GM18870 (cell line): ENCODE results near the gene TEX22.

Source experiments
- ATAC-seq: cut with Tn5 transposase; IDR thresholded peaks from one replicate; pipeline ENCODE4 v1.9.1; 2021; ENCODE audit warnings: moderate library complexity; ENCODE audit not compliant: unreplicated experiment

The TEX22 gene

DNA sequence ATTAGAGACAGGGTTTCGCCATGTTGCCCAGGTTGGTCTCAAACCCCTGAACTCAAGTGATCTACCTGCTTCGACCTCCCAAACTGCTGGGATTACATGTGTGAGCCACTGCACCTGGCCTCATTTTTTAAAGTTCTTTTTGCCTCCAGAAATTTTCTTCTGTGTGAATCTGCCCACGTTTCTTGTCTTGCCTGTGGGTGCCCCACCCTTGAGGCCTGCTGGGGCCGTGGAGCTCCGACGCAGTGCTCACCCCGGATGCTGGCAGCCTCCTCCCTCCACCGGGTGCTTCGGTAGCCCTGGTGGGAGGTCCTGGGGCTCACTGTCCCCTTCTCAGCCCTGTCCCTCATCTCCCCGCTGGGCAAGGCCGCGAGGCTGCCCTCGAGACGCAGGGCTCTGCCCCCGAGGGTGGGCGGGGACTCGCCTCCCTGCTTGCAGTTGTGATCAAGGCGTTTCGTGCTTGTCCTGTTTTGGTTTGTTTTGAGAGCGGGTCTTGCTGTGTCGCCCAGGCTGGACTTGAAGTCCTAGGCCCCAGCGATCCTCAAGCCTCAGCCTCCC is 56.8 kb downstream of the TEX22 start:
- no peak for ATAC-seq

DNA sequence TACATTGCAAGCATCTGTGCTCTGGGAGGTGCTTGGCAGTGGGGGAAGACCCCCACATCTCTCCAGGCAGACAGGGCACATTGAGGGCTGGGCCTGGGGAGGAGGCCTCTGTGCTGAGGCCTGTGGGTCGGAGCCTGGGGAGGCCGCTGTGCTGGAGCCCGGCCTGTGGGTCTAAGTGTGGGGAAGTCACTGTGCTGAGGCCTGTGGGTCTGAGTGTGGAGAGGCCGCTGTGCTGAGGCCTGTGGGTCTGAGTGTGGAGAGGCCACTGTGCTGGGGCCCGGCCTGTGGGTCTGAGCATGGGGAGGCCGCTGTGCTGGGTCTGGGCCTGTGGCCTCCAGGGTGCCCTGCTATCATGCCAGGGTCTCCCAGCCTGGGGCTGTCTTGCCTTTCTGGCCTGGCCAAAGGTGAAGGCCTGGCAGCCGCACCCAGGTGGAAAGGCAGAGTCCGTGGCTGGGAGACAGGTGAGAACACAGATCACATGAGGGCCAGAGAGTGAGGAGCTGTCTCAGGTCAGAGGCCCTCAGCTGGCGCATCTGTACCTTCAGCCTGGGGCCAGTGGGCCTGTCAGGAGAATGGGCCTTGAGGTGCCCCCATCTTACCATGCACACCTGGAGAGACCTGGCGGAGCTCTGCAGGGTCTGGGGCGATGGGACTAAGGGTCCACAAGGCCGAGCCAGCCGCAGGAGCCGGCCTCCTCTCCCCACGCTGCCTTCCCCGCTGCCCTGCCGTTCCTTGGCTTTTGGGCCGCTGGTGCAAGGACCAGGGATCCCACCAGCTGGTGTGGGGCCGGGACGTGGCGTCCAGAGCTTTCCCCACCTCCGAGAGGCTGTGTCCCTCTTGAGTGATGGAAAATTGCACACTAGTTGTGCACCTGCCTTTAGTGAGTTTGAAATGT is 57.7 kb downstream of the TEX22 start:
- ATAC-seq, result no peak

DNA sequence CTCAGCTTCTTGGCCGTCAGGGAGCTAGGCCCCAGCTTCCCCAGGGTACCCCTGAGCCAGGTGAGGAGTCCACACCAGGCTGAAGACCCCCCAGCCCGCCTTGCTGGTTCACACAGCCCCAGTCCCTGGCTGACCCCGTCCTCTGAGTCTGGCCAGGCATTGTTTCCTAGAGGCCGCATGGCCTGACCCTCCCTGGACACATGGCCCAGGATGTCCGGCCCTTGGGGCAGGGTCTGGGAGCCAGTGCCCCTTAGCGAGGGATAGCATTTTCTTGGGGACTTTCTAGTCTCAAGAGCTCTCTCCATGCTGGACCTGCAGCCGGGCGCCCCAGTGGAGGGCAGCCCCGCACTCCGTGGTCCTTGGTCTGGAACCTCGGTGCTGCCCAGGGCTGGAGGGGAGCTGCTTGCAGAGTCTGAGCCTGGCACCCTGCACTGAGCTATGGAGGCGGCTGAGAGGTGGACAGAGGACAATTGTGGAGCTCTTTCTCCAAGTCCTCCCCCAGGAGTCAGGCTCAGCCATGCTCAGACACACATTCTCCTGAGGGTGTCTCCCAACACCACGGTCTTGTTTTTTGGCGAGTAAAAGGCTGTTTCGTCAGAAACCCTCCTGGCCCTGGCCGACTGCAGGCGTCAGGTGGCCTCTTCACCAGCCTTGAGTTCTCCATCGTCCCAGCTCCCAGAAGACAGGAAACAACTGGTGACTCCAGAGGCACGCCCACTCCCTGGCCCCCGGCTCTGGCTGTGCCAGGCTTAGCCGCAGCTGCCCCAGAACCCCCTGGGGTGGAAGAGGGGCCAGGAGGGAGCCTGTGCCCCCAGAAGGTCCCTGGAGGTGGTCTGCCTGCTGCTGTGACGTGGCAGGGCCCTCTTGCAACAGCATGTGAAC is 58.6 kb downstream of the TEX22 start:
- no peak for ATAC-seq

DNA sequence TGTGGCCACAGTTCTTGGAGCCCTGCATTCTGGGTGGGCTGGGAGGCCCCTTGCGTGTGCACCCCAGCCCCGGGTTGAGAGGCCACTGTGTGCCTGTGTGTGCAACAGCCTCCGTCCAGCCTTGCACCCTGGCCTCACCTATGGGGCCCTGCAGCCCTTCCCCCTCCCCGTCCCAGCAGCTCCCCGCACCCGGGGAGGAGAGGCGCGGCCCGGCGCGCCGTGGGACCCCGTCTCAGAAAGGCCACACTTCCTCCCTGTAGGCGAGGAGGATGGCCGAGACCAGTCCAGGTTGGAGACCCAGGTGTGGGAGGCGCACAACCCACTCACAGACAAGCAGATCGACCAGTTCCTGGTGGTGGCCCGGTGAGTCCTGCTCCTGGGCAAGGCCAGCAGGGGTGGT is 59.7 kb downstream of the TEX22 start:
- no peak for ATAC-seq

DNA sequence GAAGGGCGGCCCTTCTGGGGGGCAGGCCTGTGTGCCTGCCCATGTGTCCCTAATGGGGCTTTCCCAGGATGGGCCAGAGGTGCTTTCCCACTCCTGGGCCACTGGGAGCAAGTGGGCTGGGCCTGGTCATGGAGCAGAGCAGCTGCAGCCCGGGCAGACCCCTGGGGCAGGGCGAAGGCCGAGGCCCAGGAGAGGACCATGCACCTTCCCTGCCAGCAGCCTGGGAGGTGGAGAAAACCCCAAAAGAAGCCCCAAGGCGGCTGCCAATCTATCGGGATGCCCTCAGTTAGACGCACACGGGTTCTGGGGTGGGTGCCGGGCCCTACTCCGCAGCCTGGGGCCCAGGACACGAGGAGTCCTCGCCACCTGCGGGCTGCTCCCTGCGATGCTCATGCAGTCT is 60.2 kb downstream of the TEX22 start:
- no peak for ATAC-seq

DNA sequence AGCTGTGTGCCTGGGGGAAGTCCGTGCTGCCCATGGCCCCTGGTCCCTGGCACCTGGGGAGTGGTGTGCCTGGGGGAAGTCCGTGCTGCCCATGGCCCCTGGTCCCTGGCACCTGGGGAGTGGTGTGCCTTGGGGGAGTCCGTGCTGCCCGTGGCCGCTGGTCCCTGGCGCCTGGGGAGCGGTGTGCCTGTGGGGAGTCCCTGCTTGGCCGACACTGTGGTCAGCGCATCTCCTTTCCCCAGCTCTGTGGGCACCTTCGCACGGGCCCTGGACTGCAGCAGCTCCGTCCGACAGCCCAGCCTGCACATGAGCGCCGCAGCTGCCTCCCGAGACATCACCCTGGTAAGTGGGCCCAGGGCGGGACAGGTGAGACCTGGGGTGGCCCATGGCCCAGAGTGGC is 61.8 kb downstream of the TEX22 start:
- ATAC-seq, result no peak

DNA sequence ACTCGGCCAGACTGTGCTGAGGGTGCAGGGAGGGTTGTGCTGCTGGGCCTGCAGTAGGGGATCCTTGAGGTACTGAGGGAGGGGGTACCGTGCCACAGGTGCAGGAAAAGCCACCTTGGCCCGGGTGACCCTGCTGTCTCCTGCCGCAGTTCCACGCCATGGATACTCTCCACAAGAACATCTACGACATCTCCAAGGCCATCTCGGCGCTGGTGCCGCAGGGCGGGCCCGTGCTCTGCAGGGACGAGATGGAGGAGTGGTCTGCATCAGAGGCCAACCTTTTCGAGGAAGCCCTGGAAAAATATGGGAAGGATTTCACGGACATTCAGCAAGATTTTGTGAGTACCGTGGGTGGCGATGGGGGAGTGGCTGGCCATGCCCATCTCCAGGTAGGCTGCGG is 62.3 kb downstream of the TEX22 start:
- no peak for ATAC-seq

DNA sequence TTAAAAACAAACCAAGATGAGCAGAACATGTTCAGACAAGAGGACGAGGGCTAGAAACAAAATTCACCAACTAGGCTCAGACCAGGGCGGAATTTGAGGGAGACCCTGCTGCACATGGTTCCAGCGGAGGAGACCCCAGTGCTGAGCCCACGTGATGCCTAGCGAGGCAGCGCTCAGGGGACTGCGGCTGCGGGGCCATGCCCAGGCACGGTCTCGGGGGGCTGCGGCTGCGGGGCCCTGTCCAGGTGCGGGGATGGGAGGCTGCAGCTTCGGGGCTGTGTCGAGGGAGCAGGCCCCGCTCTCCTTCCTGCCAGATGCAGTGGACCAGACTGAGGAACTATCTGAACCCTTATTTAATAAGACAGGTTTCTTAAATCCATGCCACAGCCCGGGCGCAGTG is 63.6 kb downstream of the TEX22 start:
- ATAC-seq, result no peak
